GM18499 (cell line): Measurements from ENCODE around the gene TRIM38.
"Not testable (repeated sequence)": the region's sequence is repeated elsewhere in the genome, so short reads cannot be mapped to it uniquely, and the experiment has no call there.

Source experiments
- ATAC-seq: cut with Tn5 transposase; IDR thresholded peaks from one replicate; pipeline ENCODE4 v1.9.1; 2021; ENCODE audit warnings: moderate number of reproducible peaks; ENCODE audit not compliant: insufficient read depth, unreplicated experiment

TRIM38 gene

GRCh38 chr6:25935953-25936352 lies 26.6 kb upstream of the TRIM38 start:
- ATAC-seq = no peak

- no peak for ATAC-seq
Measured at GRCh38 chr6:25939593-25939992, 23.0 kb upstream of the TRIM38 start.

GRCh38 chr6:25942561-25943147 lies 19.9 kb upstream of the TRIM38 start:
- no peak for ATAC-seq

- ATAC-seq = no peak
Measured at GRCh38 chr6:25943887-25944286, 18.7 kb upstream of the TRIM38 start.

GRCh38 chr6:25944688-25945574 lies 17.7 kb upstream of the TRIM38 start:
- ATAC-seq = peak; percentile 87

GRCh38 chr6:25945738-25946137 lies 16.9 kb upstream of the TRIM38 start:
- ATAC-seq = not testable (repeated sequence)

GRCh38 chr6:25946631-25947030 lies 16.0 kb upstream of the TRIM38 start:
- no peak for ATAC-seq

- ATAC-seq = not testable (repeated sequence)
Measured at GRCh38 chr6:25947492-25947891, 15.1 kb upstream of the TRIM38 start.

GRCh38 chr6:25949695-25950094 lies 12.9 kb upstream of the TRIM38 start:
- ATAC-seq = no peak

- no peak for ATAC-seq
Measured at GRCh38 chr6:25950297-25950696, 12.3 kb upstream of the TRIM38 start.

GRCh38 chr6:25951296-25952032 lies 11.1 kb upstream of the TRIM38 start:
- ATAC-seq = no peak

GRCh38 chr6:25952535-25952934 lies 10.1 kb upstream of the TRIM38 start:
- no peak for ATAC-seq

GRCh38 chr6:25953733-25954132 lies 8.9 kb upstream of the TRIM38 start:
- ATAC-seq = no peak

GRCh38 chr6:25954756-25955155 lies 7.8 kb upstream of the TRIM38 start:
- ATAC-seq = no peak

- no peak for ATAC-seq
Measured at GRCh38 chr6:25956226-25956625, 6.4 kb upstream of the TRIM38 start.

- no peak for ATAC-seq
Measured at GRCh38 chr6:25958700-25959162, 3.9 kb upstream of the TRIM38 start.

- no peak for ATAC-seq
Measured at GRCh38 chr6:25959890-25960536, 2.6 kb upstream of the TRIM38 start.

GRCh38 chr6:25960734-25961133 lies 1.9 kb upstream of the TRIM38 start:
- no peak for ATAC-seq

- no peak for ATAC-seq
Measured at GRCh38 chr6:25961619-25962148, 918 bp upstream of the TRIM38 start.

GRCh38 chr6:25963426-25964123 lies 973 bp downstream of the TRIM38 start:
- no peak for ATAC-seq
